Kidney epithelial cell (primary cell): Measurements from ENCODE around the gene SCN5A. TPM values are rescaled to one million over a fixed set of nuclear protein-coding genes. Genes with fewer than 3 reads are reported as not detected.

ENCODE experiments used
- DNase-seq: peaks from one replicate; pipeline ENCODE4 v3.0.0-alpha.2; 2010; ENCODE audit warnings: low read depth
- H3K27me3 ChIP-seq: 2 replicates; pipeline ENCODE4 v1.6.0; 2011; ENCODE audit warnings: low read length; ENCODE audit not compliant: control insufficient read depth, insufficient read depth
- H3K36me3 ChIP-seq: 2 replicates; pipeline ENCODE4 v1.5.1; 2011; ENCODE audit warnings: low read length; ENCODE audit not compliant: control insufficient read depth, insufficient read depth
- H3K4me3 ChIP-seq: 2 replicates; pipeline ENCODE4 v1.5.1; 2011; ENCODE audit warnings: low read depth, mild to moderate bottlenecking, control low read depth, low read length
- CTCF ChIP-seq: IDR thresholded peaks from 2 replicates; pipeline ENCODE4 v1.5.1; 2011; ENCODE audit warnings: mild to moderate bottlenecking, moderate library complexity, low read length, control low read depth, inconsistent platforms; ENCODE audit not compliant: insufficient read depth, poor library complexity, severe bottlenecking
- total RNA-seq: library from RNA; depleted of rRNA; stranded (reverse); fragments of >200 nt; gene quantifications from 2 replicates; pipeline ENCODE4 v1.2.3, GENCODE V29; 2015

The SCN5A gene
- total RNA-seq, 1 donor from 2014 or later: 3.8 TPM

DNA sequence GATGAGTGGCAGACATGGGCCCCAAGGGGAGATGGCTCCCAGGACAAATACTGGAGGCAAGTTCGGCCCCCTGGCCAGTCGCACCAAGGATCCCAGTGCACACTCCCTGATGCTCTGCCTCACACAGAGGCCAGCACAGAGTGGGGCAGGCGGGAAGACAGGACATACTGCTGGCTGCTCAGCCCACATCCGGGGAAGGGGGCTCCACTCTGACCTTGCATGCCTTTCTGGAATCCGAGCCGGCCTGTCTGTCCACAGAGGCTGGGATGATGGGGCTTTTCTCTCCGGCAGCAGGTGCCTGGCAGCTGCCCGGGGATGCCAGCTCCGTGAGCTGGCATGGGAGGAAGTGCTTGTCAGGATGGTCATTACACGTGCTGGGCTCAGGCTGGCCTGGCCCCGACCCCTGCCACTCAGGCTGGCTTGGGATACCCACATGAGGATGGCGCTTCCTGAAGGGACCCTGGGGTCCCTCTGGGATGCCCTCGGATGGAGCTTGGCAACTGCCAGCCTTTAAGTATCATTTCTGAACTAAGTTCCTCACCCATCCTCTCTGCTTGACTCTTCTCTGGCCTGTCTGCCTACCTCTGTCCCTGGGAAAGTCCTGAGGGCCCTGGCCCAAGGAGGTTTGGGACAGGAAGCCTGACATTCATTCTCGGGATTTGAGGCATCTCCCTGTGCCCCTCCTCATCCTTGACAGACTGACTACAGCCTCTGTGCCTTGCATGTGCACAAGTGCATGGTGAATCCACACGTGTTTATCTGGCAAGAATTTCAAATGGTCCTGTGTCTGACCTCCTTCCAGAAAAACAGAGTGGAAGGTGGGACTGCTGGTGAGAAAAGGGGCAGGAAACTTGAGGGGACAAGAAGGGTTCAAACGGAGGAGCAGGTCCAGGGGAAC, 106.8 kb downstream of the SCN5A start:
- DNase-seq: peak; percentile 5
- H3K4me3 ChIP-seq: no peak overlapping the region
- H3K27me3 ChIP-seq: no peaks in the 10 kb centered on the region
- H3K36me3 ChIP-seq: no peaks in the 10 kb centered on the region
- TF ChIP-seq CTCF: no peak

- no peaks in the 10 kb centered on the region for H3K27me3 ChIP-seq
Measured at GRCh38 chr3:38541806-38542205, 107.7 kb downstream of the SCN5A start.

DNA sequence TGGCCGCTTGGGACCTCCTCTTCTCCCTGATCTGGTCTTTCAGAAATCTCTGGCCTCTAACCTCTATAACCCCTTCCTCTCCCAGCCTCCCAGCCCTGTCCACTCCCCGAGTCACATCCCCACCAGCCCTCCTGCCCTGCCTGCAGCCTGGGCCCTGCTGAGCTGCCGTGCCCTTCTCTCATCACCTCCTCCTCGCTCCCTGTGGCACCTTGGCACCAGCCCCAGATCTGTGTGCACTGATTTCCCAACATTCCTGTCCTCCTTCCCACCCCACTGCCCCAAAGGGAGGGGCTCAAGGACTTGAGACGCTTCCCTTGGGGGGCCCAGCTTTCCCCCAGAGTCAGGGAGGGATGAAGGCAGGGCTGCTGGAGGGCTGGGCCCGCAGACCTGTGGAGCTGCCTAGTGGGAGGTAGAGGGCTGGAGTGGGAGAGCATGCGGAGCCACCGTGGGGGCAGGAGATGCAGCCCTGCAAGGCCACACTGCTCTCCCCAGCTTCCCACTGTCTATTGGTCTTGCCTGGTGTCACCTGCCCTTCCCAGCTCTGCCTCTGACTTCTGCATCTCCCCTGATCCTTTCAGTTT, 110.6 kb downstream of the SCN5A start:
- no peak for TF ChIP-seq CTCF
- Histone ChIP-seq H3K4me3 (no peak overlapping the region), H3K27me3 (no peaks in the 10 kb centered on the region), H3K36me3 (no peaks in the 10 kb centered on the region)
- DNase-seq: no peak

More at GRCh38 chr3:38541806-38542205, 107.7 kb downstream of the SCN5A start:
- H3K36me3 ChIP-seq: no peaks in the 10 kb centered on the region
- H3K4me3 ChIP-seq: no peak overlapping the region
- DNase-seq: no peak
- TF ChIP-seq CTCF: no peak

DNA sequence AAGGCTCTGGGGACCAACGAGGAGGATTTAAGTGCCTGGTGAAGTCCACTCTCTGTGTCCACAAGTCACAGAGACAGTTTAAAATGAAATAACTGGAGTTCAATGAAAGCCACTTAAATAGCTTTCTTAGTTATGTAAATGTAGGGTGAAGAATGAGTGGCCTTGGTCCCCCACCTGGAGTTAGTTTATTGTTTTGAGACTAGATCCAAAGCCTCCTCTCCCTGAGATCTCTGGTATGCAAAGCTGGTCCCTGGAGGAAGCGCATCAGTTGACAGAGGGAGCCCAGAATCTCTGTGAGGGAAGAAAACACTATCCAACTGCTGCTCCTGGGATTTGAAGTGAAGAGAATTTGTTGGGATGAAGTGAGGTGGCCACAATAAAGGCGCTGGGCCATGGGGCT, 112.8 kb downstream of the SCN5A start:
- Histone ChIP-seq H3K36me3 (no peaks in the 10 kb centered on the region), H3K27me3 (no peaks in the 10 kb centered on the region), H3K4me3 (no peak overlapping the region)
- TF ChIP-seq CTCF: no peak
- DNase-seq: no peak

DNA sequence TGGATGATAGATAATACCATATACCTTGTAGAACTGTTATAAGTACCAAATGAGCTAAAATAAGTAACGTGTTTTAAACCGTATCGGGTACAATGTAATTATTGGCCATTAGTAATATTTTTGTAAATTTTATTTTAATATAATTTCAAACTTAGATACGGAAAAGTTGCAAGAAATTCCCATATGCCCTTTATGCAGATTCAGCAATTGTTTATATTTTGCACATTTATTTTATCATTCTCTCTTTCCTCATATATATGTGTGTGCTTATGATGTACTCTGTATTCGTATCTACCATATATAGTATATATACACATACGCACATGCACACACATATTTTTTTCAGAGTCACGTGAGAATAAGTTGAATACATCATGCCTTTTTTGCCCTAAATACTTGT, 114.9 kb downstream of the SCN5A start:
- Histone ChIP-seq H3K4me3 (no peak overlapping the region), H3K27me3 (no peaks in the 10 kb centered on the region), H3K36me3 (no peaks in the 10 kb centered on the region)
- DNase-seq: no peak
- no peak for TF ChIP-seq CTCF
